Keratinocyte (primary cell): ENCODE data around the gene JAKMIP2. TPM values are rescaled to one million over a fixed set of nuclear protein-coding genes. Genes with fewer than 3 reads are reported as not detected.
"Not testable (repeated sequence)": the region's sequence is repeated elsewhere in the genome, so short reads cannot be mapped to it uniquely, and the experiment has no call there.

Source experiments
- DNase-seq: peaks from one replicate; pipeline ENCODE4 v3.0.0-alpha.2; 2011; ENCODE audit warnings: low read depth, missing footprints, low spot score
- FAIRE-seq: peaks from 2 replicates; lab custom pipeline; 2011; peaks lifted over from hg19 to GRCh38; lab: Jason Lieb, UNC
- H2AFZ ChIP-seq: 2 replicates; pipeline ENCODE4 v1.6.0; 2012; ENCODE audit warnings: low read length, control low read depth, inconsistent platforms; ENCODE audit not compliant: control insufficient read depth
- H3K27ac ChIP-seq: 2 replicates; pipeline ENCODE4 v1.5.1; 2011; ENCODE audit warnings: low read length; ENCODE audit not compliant: control insufficient read depth, insufficient read depth
- H3K27me3 ChIP-seq: 3 replicates; pipeline ENCODE4 v1.6.0; 2011; ENCODE audit warnings: low read length; ENCODE audit not compliant: control insufficient read depth, insufficient read depth; ENCODE audit errors: extremely low read depth
- H3K36me3 ChIP-seq, 2 experiments: 2 replicates in 1 of 2; 3 replicates in 1 of 2; pipeline ENCODE4 v1.5.1; 2011; ENCODE audit warnings: low read length in 2 of 2, mild to moderate bottlenecking in 1 of 2; ENCODE audit not compliant: control insufficient read depth in 2 of 2, insufficient read depth in 2 of 2; ENCODE audit errors: extremely low read depth in 1 of 2
- H3K4me1 ChIP-seq: 3 replicates; pipeline ENCODE4 v1.5.1; 2011; ENCODE audit warnings: low read length; ENCODE audit not compliant: control insufficient read depth, insufficient read depth; ENCODE audit errors: extremely low read depth
- H3K4me2 ChIP-seq: 3 replicates; pipeline ENCODE4 v1.6.0; 2011; ENCODE audit warnings: low read depth, low read length; ENCODE audit not compliant: control insufficient read depth, insufficient read depth; ENCODE audit errors: extremely low read depth
- H3K4me3 ChIP-seq, 3 experiments: fragments of 200-600 bp in 1 of 3; sonication (generic) in 1 of 3; 2 replicates in 2 of 3; 3 replicates in 1 of 3; pipeline ENCODE4 v1.5.1; 2011 to 2016; ENCODE audit warnings: low read length in 3 of 3, mild to moderate bottlenecking in 3 of 3, control low read depth in 2 of 3, inconsistent platforms in 1 of 3, low read depth in 1 of 3, mixed read lengths in 1 of 3, mixed run types in 1 of 3, moderate library complexity in 1 of 3; ENCODE audit not compliant: control insufficient read depth in 2 of 3, insufficient read depth in 2 of 3; ENCODE audit errors: extremely low read depth in 1 of 3
- H3K79me2 ChIP-seq: 2 replicates; pipeline ENCODE4 v1.6.0; 2012; ENCODE audit warnings: low read length; ENCODE audit not compliant: control insufficient read depth, insufficient read depth
- H3K9ac ChIP-seq: 3 replicates; pipeline ENCODE4 v1.6.0; 2011; ENCODE audit warnings: low read length; ENCODE audit not compliant: control insufficient read depth, insufficient read depth; ENCODE audit errors: extremely low read depth
- H3K9me1 ChIP-seq: 3 replicates; pipeline ENCODE4 v1.6.0; 2011; ENCODE audit warnings: low read length; ENCODE audit not compliant: control insufficient read depth, insufficient read depth; ENCODE audit errors: extremely low read depth
- H3K9me3 ChIP-seq: 2 replicates; pipeline ENCODE4 v1.5.1; 2012; ENCODE audit warnings: low read depth, low read length; ENCODE audit not compliant: control insufficient read depth
- H4K20me1 ChIP-seq: 3 replicates; pipeline ENCODE4 v1.6.0; 2011; ENCODE audit warnings: low read length; ENCODE audit not compliant: control insufficient read depth, insufficient read depth; ENCODE audit errors: extremely low read depth
- CTCF ChIP-seq, 3 experiments: IDR thresholded peaks in 1 of 3; conservative IDR thresholded peaks in 1 of 3; optimal IDR thresholded peaks in 1 of 3; 2 replicates in 2 of 3; 3 replicates in 1 of 3; pipeline versions ENCODE3 to v1.5.1; 2011; ENCODE audit warnings: low read length in 3 of 3, mild to moderate bottlenecking in 3 of 3, moderate library complexity in 2 of 3, control low read depth in 1 of 3, inconsistent platforms in 1 of 3; ENCODE audit not compliant: insufficient read depth in 2 of 3; ENCODE audit errors: extremely low read depth in 1 of 3
- EZH2 ChIP-seq: IDR thresholded peaks from one replicate; pipeline ENCODE4 v1.6.1; 2012; ENCODE audit warnings: inconsistent platforms, mild to moderate bottlenecking, low read length, moderate library complexity
- dilution Hi-C: fragments of 300-500 bp; cut with MboI; formaldehyde crosslinking; loops from one replicate; pipeline ENCODE4 v1.7.0; 2020; ENCODE audit warnings: low sequenced_read_pairs; ENCODE audit not compliant: extremely low pct_ligation_motif_present
- polyA plus RNA-seq, 5 experiments: library from polyadenylated mRNA; depleted of rRNA in 3 of 5; stranded (reverse) in 3 of 5; stranded (forward) in 1 of 5; unstranded in 1 of 5; fragments of >200 nt; gene quantifications; 1 replicate in 1 of 5; 2 replicates in 3 of 5; 3 replicates in 1 of 5; pipeline versions ENCODE4 v1.2.1 to v1.2.3, GENCODE V29; 2011 to 2012; ENCODE audit warnings: missing spikeins in 2 of 5, low read depth in 1 of 5, low replicate concordance in 1 of 5

The JAKMIP2 gene
- polyA plus RNA-seq, 1 donor (not counting 4 experiments of a cell fraction or from before 2014, with no cell fraction given): not detected

GRCh38 chr5:147731431-147732290 lies 50.9 kb downstream of the JAKMIP2 start:
- dilution Hi-C loops: no loop called here
- H3K79me2 ChIP-seq: no peaks in the 10 kb centered on the region
- no peak overlapping the region for H3K27ac ChIP-seq
- no peaks in the 10 kb centered on the region for H3K27me3 ChIP-seq
- TF ChIP-seq EZH2 (no peak), CTCF (optimal IDR thresholded peaks at IDR 0.05 in 1 of 3, IDR thresholded peaks at IDR 0.05 in 1 of 3, conservative IDR thresholded peaks at IDR 0.05 in 1 of 3; ENCODE audit: extremely low read depth in 1 of 3, insufficient read depth in 2 of 3, low read length in 3 of 3) (no peak)
- no peak overlapping the region for H3K4me2 ChIP-seq
- DNase-seq (no peak), FAIRE-seq (no peak)
- H3K4me1 ChIP-seq: no peaks in the 10 kb centered on the region
- no peak overlapping the region for H3K9ac ChIP-seq
- no peaks in the 10 kb centered on the region for H3K9me1 ChIP-seq
- no peak overlapping the region for H2AFZ ChIP-seq
- H3K4me3 ChIP-seq: no peak overlapping the region
- no peaks in the 10 kb centered on the region for H3K9me3 ChIP-seq
- no peaks in the 10 kb centered on the region for H4K20me1 ChIP-seq
- no peaks in the 10 kb centered on the region for H3K36me3 ChIP-seq

- no peak overlapping the region for H3K9ac ChIP-seq
- TF ChIP-seq CTCF (optimal IDR thresholded peaks at IDR 0.05 in 1 of 3, IDR thresholded peaks at IDR 0.05 in 1 of 3, conservative IDR thresholded peaks at IDR 0.05 in 1 of 3; ENCODE audit: extremely low read depth in 1 of 3, insufficient read depth in 2 of 3, low read length in 3 of 3): no peak
- no peak for TF ChIP-seq EZH2
- H3K4me1 ChIP-seq: no peaks in the 10 kb centered on the region
- H3K27me3 ChIP-seq: no peaks in the 10 kb centered on the region
- H4K20me1 ChIP-seq: no peaks in the 10 kb centered on the region
- no peaks in the 10 kb centered on the region for H3K79me2 ChIP-seq
- H3K4me3 ChIP-seq: no peak overlapping the region
- H3K36me3 ChIP-seq: no peaks in the 10 kb centered on the region
- H2AFZ ChIP-seq: no peak overlapping the region
- H3K9me1 ChIP-seq: no peaks in the 10 kb centered on the region
- H3K27ac ChIP-seq: no peak overlapping the region
- no peaks in the 10 kb centered on the region for H3K9me3 ChIP-seq
- DNase-seq: no peak
- dilution Hi-C loops: no loop called here
- no peak overlapping the region for H3K4me2 ChIP-seq
- no peak for FAIRE-seq
Measured at GRCh38 chr5:147727200-147727599, 55.3 kb downstream of the JAKMIP2 start.

GRCh38 chr5:147721191-147721960 lies 61.2 kb downstream of the JAKMIP2 start:
- H3K4me1 ChIP-seq, FAIRE-seq, H3K4me2 ChIP-seq, H2AFZ ChIP-seq, H3K4me3 ChIP-seq, H3K9me1 ChIP-seq, H3K9ac ChIP-seq, dilution Hi-C loops, H3K79me2 ChIP-seq, H3K27me3 ChIP-seq, H3K9me3 ChIP-seq, H3K36me3 ChIP-seq, H4K20me1 ChIP-seq, DNase-seq, H3K27ac ChIP-seq: not testable (repeated sequence)
